CD4-positive, alpha-beta T cell (primary cell): ENCODE data around the gene R3HDM4. TPM values are rescaled to one million over a fixed set of nuclear protein-coding genes. Genes with fewer than 3 reads are reported as not detected.
A peak's percentile ranks its signal among the peaks of the same experiment; 100 is the strongest.

Experiments used
- ATAC-seq: fragments of 200-7000 bp; cut with Tn5 transposase; one replicate; pipeline ENCODE4 v1.10.0; 2022; ENCODE audit warnings: mild to moderate bottlenecking; ENCODE audit not compliant: poor library complexity
- CTCF ChIA-PET: fragments of 350-600 bp; sonication (Branson Sonifier 250); formaldehyde crosslinking; loops from one replicate; lab custom pipeline; 2021; ENCODE audit warnings: antibody characterized with exemption, inconsistent platforms; lab: Charles Lee
- POLR2A ChIA-PET: fragments of 350-600 bp; sonication (Branson Sonifier 250); formaldehyde crosslinking; loops from one replicate; lab custom pipeline; 2021; ENCODE audit warnings: antibody characterized with exemption, inconsistent platforms; lab: Charles Lee
- DNase-seq, 14 experiments: peaks; one replicate each; pipeline ENCODE4 v3.0.0-alpha.2; 2013 to 2020; ENCODE audit warnings: mixed read lengths in 2 of 14
- H3K27ac ChIP-seq, 2 donors: one replicate each; pipeline versions ENCODE4 v1.5.1 to v1.7.0; 2013; ENCODE audit warnings: low read length in 2 of 2, low read depth in 1 of 2, mild to moderate bottlenecking in 1 of 2
- H3K27me3 ChIP-seq, 2 experiments: 1 replicate in 1 of 2; 2 replicates in 1 of 2; pipeline versions ENCODE4 v1.6.1 to v1.7.0; 2013; ENCODE audit warnings: low read length in 2 of 2, control low read depth in 1 of 2, mild to moderate bottlenecking in 1 of 2, moderate library complexity in 1 of 2; ENCODE audit not compliant: insufficient read depth in 2 of 2, control insufficient read depth in 1 of 2
- H3K36me3 ChIP-seq: one replicate; pipeline ENCODE4 v1.6.1; 2013; ENCODE audit warnings: low read length, control low read depth; ENCODE audit not compliant: insufficient read depth
- H3K4me1 ChIP-seq: one replicate; pipeline ENCODE4 v1.6.1; 2013; ENCODE audit warnings: low read length, control low read depth; ENCODE audit not compliant: insufficient read depth
- H3K4me3 ChIP-seq: one replicate; pipeline ENCODE4 v1.5.1; 2013; ENCODE audit warnings: mild to moderate bottlenecking, low read length, moderate library complexity
- H3K9me3 ChIP-seq, 2 experiments: 1 replicate in 1 of 2; 2 replicates in 1 of 2; pipeline versions ENCODE4 v1.6.1 to v1.7.0; 2013; ENCODE audit warnings: low read length in 2 of 2, mild to moderate bottlenecking in 2 of 2, control low read depth in 1 of 2, moderate library complexity in 1 of 2; ENCODE audit not compliant: control insufficient read depth in 1 of 2, insufficient read depth in 1 of 2
- H3K27ac Mint-ChIP-seq: one replicate; pipeline ENCODE4 v1.8.0; 2020; ENCODE audit warnings: mixed read lengths
- H3K27me3 Mint-ChIP-seq: one replicate; pipeline ENCODE4 v1.8.0; 2021; ENCODE audit warnings: mixed read lengths
- H3K36me3 Mint-ChIP-seq: one replicate; pipeline ENCODE4 v1.8.0; 2021; ENCODE audit warnings: low read depth, mixed read lengths
- H3K4me1 Mint-ChIP-seq: one replicate; pipeline ENCODE4 v1.8.0; 2021; ENCODE audit warnings: low read depth, mixed read lengths
- H3K4me3 Mint-ChIP-seq: one replicate; pipeline ENCODE4 v1.8.0; 2020; ENCODE audit warnings: mild to moderate bottlenecking, mixed read lengths
- H3K9me3 Mint-ChIP-seq: one replicate; pipeline ENCODE4 v1.8.0; 2020; ENCODE audit warnings: mixed read lengths
- CTCF ChIP-seq: fragments of 200-600 bp; IDR thresholded peaks from one replicate; pipeline ENCODE4 v1.8.0; 2022; ENCODE audit warnings: antibody characterized with exemption, mild to moderate bottlenecking
- intact Hi-C, 2 experiments: fragments of 100-400 bp; cut with DNase I in 1 of 2; cut with micrococcal nuclease in 1 of 2; formaldehyde crosslinking; loops; one replicate each; pipeline versions ENCODE4 v1.15.1 to v1.9.0; 2023 to 2025; cut with DNase I, micrococcal nuclease
- polyA plus RNA-seq, 2 donors: library from polyadenylated mRNA; unstranded; fragments of 120-200 nt; gene quantifications; one replicate each; pipeline ENCODE4 v1.2.1, GENCODE V29; 2013
- total RNA-seq, 174 experiments: library from RNA in 2 of 174; stranded (reverse) in 2 of 174; gene quantifications; one replicate each; pipeline ENCODE4 v1.2.3 and lab custom pipeline; 2021 to 2026

Gene R3HDM4
- total RNA-seq (100 to 1,000 TPM; 309 to 313 TPM), total RNA-seq (lab: John Stamatoyannopoulos, UW) (54.3 to 294 (median 145) reads per million in 172 experiments)
- polyA plus RNA-seq (2013, experiment 1 of 2), result 164 TPM
- 166 TPM for polyA plus RNA-seq (2013, experiment 2 of 2)

DNA sequence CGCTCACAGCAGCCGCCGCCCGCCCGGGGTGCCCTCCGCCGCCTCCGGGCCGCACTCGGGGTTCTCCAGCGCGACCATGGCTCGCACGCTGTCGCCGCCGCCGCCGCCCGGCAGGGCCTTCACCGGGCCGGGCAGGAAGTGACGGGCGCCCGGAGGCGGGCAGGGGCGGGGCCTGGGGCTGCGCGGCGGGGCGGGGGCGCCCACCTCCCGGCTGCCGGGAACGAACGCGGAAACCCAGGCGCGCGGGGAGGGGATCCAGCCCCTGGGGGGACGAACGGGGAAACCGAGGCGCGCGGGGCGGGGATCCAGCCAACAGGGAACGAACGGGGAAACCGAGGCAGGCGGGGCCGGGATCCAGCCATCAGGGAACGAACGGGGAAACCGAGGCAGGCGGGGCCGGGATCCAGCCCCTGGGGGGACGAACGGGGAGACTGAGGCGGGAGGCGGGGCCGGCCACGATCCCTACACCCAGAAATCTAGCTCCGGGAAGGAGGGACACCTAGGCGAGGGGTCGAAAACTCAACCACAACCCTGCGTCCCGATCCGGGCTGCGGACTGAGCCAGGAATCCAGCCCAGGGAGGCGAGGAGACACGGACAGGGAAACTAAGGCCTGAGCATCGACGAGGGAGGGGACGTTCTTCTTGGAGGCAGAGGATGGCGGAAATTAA, at the start of gene R3HDM4:
TSS of gene R3HDM4 (minus strand) at position 140 of the 669 bp plus-strand sequence. CDS start at position 78, 62 bp downstream.
- TF ChIP-seq CTCF, result no peak
- Histone ChIP-seq H3K4me1 (peaks cover 70% of the 10 kb centered on the region), H3K27ac (peak within 1 kb of the TSS; percentile 98), H3K27me3 (peaks cover 8 to 14% of the 10 kb centered on the region in 2 experiments), H3K9me3 (peaks cover 0 to 5% of the 10 kb centered on the region in 2 experiments), H3K36me3 (peaks cover 2% of the 10 kb centered on the region), H3K4me3 (peak within 1 kb of the TSS; percentile 95)
- CTCF ChIA-PET, result no interaction called here
- H3K27me3 Mint-ChIP-seq, result peaks cover 3% of the 10 kb centered on the region
- H3K27ac Mint-ChIP-seq, result peak within 1 kb of the TSS; percentile 94
- peaks cover 28% of the 10 kb centered on the region for H3K4me1 Mint-ChIP-seq
- no peaks in the 10 kb centered on the region for H3K9me3 Mint-ChIP-seq
- peaks cover 35% of the 10 kb centered on the region for H3K36me3 Mint-ChIP-seq
- ATAC-seq (peak; percentile 37), DNase-seq (peak; percentile 73 to 93 (median 84))
- H3K4me3 Mint-ChIP-seq, result peak within 1 kb of the TSS; percentile 91
- POLR2A ChIA-PET, result interaction anchor here (1.4 to 4.3 kb wide), 2 partner anchors 20 to 356 kb away, joined by 4 to 20 read pairs; partner anchors contain the start of genes CIRBP, MED16 and RNU6-9
- intact Hi-C loops, result loop anchor here in 1 of 2 experiments (1.0 kb wide), 1 partner anchor 20 kb away; the partner anchor contains the start of genes MED16 and RNU6-9

DNA sequence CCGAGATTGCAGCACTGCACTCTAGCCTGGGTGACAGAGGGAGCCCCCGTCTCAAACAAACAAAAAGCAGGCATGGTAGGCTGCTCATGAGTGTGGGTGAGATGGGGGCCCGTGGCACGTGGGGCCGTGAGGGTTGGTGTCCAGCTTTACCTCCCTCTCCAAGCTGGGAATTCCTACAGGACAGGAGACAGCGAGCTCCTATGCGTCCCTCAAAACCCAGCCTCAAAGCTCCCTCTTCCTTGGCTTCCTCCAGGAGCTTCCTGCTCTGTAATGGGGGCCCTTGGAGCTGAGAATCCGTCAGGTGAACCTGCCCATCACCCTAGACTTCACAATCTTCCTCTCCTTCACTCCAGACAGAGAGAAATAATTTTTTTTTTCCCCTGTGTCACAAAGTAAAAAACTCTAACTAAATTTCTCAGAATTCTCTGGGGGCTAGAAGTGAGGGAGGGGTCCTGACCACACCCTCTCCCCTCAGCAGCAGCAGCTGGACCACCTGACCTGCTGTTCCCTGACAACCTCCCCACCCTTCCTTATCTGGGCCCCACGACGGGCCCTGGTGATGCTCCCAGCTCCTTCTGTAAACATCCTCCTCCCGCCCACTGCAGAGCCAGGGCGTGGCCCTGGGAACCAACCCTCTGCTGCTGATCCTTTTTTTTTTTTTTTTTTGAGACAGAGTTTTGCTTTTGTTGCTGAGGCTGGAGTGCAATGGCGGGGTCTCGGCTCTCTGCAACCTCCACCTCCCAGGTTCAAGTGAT, 49.0 kb upstream of the R3HDM4 start:
- no peaks in the 10 kb centered on the region for H3K9me3 Mint-ChIP-seq
- no peak for ATAC-seq
- Histone ChIP-seq H3K27ac (no peak overlapping the region), H3K27me3 (no peaks in the 10 kb centered on the region), H3K36me3 (peaks cover 7% of the 10 kb centered on the region), H3K9me3 (peaks cover 0 to 5% of the 10 kb centered on the region in 2 experiments), H3K4me1 (peaks cover 6% of the 10 kb centered on the region), H3K4me3 (no peak overlapping the region)
- H3K36me3 Mint-ChIP-seq, result peaks cover 5% of the 10 kb centered on the region
- H3K4me1 Mint-ChIP-seq, result no peaks in the 10 kb centered on the region
- ChIA-PET POLR2A (interaction anchor here (0.6 kb wide), 1 partner anchor 10 kb away, joined by 3 read pairs; no protein-coding TSS in a partner anchor), CTCF (no interaction called here)
- no peaks in the 10 kb centered on the region for H3K27me3 Mint-ChIP-seq
- DNase-seq, result no peak
- H3K27ac Mint-ChIP-seq, result no peak overlapping the region
- no peak overlapping the region for H3K4me3 Mint-ChIP-seq
- intact Hi-C loops, result no loop called here
- no peak for TF ChIP-seq CTCF

DNA sequence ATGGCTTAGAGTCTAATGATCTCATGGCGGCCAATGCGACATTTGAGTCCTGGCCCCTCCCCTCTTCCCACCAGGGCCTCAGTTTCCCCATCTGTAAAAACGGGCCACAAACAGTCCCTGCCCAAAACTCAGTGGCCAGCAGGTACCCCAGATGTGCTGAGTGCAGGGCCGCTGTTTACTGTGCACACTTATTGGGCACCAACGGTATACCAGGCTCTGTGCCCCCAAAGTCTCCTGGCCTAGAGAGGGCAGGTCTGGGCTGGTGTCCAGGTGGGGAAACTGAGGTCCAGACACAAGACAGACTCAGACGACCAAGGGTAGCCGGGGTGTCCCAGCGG, 47.6 kb upstream of the R3HDM4 start:
- peaks cover 5% of the 10 kb centered on the region for H3K36me3 Mint-ChIP-seq
- intact Hi-C loops, result no loop called here
- CTCF ChIA-PET, result no interaction called here

More for the DNA sequence above, 47.6 kb upstream of the R3HDM4 start:
- Histone ChIP-seq H3K9me3 (no peaks in the 10 kb centered on the region), H3K4me1 (peaks cover 6% of the 10 kb centered on the region), H3K27me3 (no peaks in the 10 kb centered on the region), H3K4me3 (no peak overlapping the region), H3K27ac (no peak overlapping the region), H3K36me3 (peaks cover 7% of the 10 kb centered on the region)
- H3K4me1 Mint-ChIP-seq, result no peaks in the 10 kb centered on the region
- no peaks in the 10 kb centered on the region for H3K27me3 Mint-ChIP-seq
- DNase-seq (no peak), ATAC-seq (no peak)
- no peak overlapping the region for H3K27ac Mint-ChIP-seq
- no peak overlapping the region for H3K4me3 Mint-ChIP-seq
- POLR2A ChIA-PET, result no interaction called here
- H3K9me3 Mint-ChIP-seq, result no peaks in the 10 kb centered on the region
- no peak for TF ChIP-seq CTCF
